ENCODE measurements around the gene INCENP.

- TF ChIP-seq TP53 (CRISPR knock-in tag; IDR thresholded peaks at IDR 0.05) (no peak), RNF2 (IDR thresholded peaks at IDR 0.05; ENCODE audit: borderline replicate concordance, low read depth) (no peak), POLR2A (IDR thresholded peaks at IDR 0.05; ENCODE audit: low read length) (no peak), CTCF (IDR thresholded peaks at IDR 0.05) (no peak), BHLHE40 (IDR thresholded peaks at IDR 0.05; ENCODE audit: low read depth, low read length) (no peak), MYC (IDR thresholded peaks at IDR 0.05; ENCODE audit: borderline replicate concordance, low read length) (no peak), HMGXB4 (CRISPR knock-in tag; IDR thresholded peaks at IDR 0.05; ENCODE audit: borderline replicate concordance) (no peak), CBX2 (IDR thresholded peaks at IDR 0.05; ENCODE audit: borderline replicate concordance, low read depth) (no peak), PHF8 (IDR thresholded peaks at IDR 0.05; ENCODE audit: borderline replicate concordance, low read depth) (peak; percentile 52; the same call in 1 of the 2 replicates), RCOR1 (IDR thresholded peaks at IDR 0.05; ENCODE audit: low read depth, low read length) (no peak)
Measured at GRCh38 chr11:62124186-62125113, 639 bp downstream of the INCENP start.
